KG1 (cell line): Measurements from ENCODE around the gene RNLS.

ENCODE experiments used
- DNase-seq: peaks from one replicate; lab custom pipeline; 2025; lab: John Stamatoyannopoulos, UW

RNLS gene

DNA sequence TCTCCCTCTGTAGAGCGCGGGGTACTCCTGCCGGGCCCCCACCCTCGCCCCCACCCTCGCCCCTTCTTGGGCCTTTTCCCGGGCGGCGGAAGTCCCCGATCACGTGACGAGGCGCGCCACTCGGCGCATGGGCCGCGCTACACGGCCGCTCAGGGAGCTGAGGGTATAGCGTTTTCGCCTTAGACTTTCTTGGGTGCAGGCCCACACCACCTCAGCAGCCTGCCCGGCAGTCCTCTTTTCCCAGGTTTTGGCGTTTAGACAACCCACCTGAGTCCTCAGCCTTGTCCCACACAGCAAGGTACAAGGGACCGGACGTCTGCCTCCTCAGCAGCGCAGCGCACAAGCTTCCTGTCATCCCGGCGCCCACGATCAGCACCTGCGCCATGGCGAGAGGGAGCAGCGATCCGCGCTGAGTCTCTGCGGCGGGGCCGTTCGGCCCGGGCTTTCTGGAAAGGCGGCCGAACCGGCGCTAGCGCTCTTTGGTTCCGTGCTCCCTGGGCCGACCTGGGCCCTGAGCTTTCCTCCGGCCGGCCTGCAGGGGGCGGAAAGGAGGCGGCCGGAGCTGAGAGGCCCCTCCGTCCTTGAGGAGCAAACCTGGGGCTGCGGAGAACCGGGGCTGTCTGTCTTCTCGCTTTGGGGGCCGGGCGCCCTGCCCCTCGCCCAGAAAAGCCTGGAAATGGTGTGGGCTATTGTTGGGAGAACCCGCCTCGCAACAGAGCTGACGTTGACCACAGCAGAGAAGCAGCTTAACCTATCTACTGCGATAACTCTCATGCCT, at the start of gene RNLS:
Gene RNLS, minus strand, starts transcription at position 513 of the 778 bp plus-strand sequence.
- no peak for DNase-seq

GRCh38 chr10:88624840-88625239, 41.7 kb upstream of the RNLS start:
- DNase-seq: no peak

DNA sequence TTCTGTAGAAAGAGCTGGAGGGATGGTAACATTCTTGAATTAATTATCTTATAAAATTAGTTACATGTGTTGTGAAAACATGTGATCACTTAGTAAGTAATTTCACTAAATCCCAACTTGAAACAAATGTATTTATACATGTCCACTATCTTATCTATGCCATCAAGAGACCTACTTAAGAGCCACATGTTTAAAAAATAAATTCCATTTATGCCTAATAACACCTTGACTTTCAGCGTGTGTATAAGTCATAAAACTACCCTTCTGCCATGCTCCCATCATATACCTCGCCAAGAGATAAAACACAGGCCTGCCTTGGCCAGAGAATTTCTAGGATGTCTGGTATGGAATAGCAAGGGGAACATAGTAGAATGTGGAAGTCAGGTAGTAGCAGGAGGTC, 40.7 kb upstream of the RNLS start:
- DNase-seq: no peak

GRCh38 chr10:88620441-88620840, 37.3 kb upstream of the RNLS start:
- no peak for DNase-seq

DNA sequence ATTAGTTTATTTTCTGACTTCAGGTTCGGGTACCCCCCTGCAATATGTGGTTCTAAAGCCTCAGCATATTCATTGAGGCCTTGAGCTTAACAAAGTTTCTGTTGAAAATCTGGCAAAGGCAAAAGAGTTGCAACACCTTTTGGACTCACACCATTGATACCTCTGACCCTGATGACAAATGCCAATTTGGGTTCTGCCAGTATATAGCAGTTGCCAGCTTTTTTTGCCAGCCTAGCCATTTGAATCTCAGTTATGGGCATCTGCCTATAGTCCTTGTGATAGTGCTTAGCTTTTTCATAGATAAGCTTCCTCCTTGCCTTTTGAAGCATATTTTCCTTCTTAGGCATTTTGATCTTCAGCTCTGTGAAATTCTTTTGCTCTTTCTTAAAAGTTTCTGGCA, 35.4 kb upstream of the RNLS start:
- no peak for DNase-seq

DNA sequence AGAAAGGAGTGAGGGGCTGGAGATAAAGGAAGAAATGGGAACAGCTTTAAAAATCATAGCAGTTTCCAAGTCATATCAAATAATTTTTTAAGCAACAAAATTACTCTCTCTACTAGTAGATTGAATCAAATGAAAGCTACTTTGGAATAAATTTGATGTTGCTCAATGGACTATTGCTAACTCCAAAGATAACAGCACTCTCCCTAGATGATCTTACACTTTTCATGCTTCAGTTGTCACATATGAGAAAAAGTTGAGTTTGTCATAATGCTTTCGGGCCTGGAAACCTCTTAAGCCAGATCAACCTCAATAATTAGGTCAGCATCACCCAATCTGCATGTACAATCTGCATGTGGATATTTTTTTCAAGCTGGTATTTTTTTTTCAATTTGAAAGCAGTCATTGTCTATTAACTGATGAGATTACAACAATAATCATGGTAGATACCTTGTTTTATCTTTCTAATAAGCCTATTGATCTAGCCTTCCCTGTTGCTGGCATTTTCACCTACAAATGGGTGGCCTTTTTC, 34.7 kb upstream of the RNLS start:
- no peak for DNase-seq

DNA sequence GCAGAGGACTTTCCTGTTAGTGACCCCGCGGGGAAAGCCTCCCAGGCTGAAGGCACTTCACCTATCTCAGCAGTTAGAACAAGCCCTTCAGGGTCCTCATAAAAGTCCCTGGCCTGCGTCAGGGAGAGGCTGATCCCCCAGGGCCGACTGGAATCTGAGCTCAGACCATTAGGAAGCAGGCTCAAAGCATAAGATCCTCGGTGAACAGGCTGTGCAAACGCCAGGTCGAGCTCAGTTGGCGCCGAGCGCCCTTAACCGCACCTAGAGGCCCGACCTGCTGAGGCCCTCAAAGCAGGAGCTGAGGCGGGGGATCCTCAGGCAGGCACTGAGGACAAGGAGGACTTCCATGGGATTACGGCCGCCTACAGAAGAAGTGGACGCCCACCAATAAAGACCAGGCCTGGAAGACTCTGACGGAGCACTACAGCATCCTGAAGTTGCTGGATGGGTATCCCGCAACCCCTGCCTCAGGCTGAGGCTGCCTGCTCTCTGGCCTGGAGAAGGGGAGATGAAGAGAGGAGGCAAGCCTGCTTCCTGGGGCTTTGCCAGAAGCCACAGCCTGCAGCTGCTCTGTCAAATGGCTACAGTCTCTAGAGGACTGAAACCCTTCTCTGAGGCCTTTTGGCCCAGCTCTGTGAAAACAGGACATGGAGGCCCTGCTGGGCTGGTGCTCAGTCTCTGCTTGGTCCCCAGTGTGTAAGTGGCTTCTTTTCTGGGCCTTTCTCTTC, 33.3 kb upstream of the RNLS start:
- DNase-seq: no peak

- DNase-seq: no peak
Measured at GRCh38 chr10:88608780-88609179, 25.7 kb upstream of the RNLS start.

- DNase-seq: no peak
Measured at GRCh38 chr10:88608052-88608732, 25.1 kb upstream of the RNLS start.

DNA sequence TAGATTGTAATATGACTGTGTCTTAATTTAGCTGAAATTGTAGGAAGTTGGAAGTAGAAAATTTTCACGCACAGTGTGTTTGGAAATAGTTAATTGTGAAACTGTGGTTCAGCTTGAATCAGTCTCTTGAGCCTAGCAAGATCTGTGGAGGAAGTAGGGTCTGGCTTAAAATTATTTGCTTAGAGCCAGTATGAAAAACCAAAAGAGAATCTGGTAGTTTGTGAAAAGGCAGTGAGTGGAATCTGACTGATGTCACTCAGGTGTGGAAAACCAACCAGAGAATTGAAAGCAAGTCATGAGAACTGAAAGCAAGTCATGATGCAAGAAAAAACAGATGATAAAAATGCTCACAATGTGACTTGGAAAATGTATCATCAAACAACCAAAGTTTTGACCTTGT, 14.9 kb upstream of the RNLS start:
- peak; percentile 14 for DNase-seq

DNA sequence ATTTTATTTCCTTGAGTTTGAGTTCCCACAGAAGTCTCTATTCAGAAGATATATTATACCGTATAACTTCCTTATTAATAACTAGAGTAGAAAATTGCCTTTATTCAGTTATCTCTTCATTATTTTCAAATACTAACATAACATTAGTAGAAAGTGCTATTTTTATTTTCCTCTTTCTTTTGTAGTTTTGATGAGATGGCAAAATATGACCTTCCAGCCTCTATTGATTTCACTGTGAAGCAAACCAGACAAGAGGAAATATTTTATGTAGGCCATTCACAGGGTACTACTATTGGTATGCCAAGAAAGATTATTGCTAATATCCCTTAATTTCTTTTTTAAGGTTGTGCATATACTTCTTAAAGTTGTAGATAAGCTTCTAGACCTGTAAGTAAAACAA, 11.4 kb upstream of the RNLS start:
- no peak for DNase-seq

DNA sequence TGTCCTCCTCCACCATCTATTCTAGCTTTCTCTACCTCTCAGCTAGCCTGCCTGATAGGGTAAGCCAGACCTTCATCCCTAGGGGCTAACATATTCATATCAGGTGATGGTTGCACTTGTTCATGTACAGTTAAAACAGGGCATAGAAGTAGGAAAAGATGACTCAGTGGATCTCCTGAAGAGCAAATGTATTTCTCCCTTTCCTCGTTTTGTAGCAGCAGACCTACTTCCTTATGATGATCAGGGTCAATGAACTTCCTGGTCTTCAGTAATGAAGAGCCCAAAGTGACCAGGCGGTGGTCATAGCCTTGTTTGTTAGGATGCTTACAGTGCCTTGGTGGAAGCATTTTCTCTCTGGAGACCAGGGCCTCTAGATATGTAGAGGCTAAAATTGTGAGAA, 9.8 kb upstream of the RNLS start:
- no peak for DNase-seq

- DNase-seq: no peak
Measured at GRCh38 chr10:88592381-88592780, 9.3 kb upstream of the RNLS start.

DNA sequence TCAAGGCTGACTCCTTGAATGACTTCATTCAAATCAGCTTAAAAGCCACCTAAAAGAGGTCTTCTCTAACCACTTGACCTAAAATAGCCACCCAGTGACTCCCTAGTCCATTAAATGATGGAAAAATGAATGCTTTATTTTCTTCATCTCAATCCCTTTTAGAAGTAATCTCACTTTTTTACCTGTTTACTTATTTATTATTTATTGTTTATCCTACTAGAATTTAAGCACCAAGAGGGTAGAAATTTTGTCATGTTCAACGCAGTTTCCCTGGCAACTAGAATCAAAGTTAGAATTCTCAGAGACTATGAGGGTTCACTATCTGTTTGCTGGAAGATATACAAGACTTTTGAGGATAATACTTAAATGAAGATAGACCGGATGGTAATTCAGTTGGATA, 3.3 kb upstream of the RNLS start, which contains the start of gene LIPJ:
Gene LIPJ, plus strand, starts transcription at position 301 of the 400 bp plus-strand sequence. CDS start 3,926 bp downstream, outside the sequence.
- DNase-seq: no peak

DNA sequence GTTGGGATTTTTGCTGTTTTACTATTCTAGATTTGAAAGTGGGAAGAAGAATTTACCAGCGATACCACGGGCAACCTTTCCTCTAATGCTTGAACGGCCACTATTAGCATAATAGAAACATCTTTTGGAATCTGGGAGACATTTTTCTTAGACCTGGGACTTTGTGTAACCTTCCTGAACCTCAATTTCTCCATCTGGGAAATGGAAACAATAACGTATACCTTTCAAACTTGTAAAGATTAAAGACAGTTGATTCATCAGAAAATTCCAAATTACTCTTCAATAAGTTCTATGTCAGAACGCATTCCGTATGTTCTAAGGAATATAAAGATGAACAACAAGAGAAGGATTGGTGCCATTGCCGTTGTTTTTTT, 453 bp upstream of the RNLS start:
- DNase-seq: no peak

DNA sequence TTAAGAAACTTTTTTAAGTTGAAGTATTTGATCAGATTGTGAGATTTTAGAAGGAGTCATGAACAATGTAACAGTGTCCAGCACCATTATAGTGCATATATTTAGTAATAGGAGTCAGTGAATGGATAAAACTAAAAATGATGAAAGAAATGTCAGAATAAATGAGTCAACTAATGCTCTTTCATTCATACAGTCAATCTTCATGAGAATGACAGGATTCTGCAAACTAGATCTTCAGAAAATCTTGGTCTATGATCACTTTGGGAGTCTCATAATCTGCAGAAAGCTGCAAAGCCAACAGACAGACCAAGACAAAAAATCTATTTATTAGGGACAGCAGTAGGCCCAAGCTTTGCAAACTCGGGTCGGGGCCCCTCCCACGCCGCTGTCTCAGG, 710 bp downstream of the RNLS start:
- DNase-seq: no peak

DNA sequence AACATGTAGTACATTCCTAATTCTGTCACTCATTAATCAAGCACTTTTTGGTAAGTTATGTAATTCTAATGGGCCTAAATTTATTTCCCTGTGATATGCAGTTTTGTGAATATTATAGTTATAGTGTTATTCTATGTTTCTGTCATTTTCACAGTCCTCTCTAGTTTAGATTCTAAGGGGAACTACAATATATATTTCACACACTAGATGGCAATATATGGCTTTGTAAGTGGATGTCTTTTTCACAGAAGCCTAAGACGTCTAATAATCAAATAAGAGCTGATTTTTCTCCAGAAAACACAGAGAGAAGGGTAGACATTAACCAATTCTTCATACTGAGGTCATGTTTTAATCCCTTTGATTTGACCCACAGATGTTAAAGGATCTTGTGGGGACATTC, 18.0 kb downstream of the RNLS start:
- DNase-seq: peak; percentile 12

DNA sequence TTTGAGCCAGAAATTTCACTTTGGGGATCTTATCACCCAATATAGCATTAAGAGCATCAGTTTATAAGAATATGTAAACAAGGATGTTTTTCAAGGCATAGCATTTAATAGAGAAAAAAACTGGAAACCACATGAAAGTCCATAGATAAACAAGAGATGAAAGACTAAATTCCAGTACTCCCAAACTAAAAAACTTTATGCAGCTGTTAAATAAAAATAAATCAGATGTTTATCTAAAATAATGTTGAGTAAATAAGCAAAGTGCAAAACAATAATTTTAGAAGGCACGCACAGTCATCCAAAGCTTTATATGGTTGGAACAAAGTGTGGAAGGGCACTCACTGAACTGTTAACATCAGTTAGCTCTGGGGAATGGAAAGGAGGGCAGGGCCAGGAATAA, 21.0 kb downstream of the RNLS start:
- no peak for DNase-seq

DNA sequence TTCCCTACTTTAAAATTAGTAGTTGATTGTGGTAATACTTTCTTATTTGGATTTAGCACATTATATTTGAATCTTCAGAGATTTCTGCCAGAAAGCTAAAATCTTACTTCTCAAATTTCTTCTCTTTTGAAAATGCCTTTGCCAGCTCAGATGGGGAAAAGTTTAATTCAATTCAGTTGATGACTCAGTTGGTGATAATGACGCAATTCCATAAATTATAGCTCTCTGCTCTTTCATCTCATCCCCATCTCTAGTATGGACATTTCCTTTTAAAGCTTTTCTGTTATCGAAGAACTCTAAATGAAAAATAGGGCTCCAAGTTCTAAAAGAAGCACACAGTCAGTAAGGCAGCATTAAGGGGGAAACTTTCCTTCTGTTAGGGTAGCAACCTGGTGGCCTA, 25.5 kb downstream of the RNLS start:
- no peak for DNase-seq

GRCh38 chr10:88557256-88557655, 25.9 kb downstream of the RNLS start:
- no peak for DNase-seq

GRCh38 chr10:88555190-88555908, 27.8 kb downstream of the RNLS start:
- DNase-seq: no peak

DNA sequence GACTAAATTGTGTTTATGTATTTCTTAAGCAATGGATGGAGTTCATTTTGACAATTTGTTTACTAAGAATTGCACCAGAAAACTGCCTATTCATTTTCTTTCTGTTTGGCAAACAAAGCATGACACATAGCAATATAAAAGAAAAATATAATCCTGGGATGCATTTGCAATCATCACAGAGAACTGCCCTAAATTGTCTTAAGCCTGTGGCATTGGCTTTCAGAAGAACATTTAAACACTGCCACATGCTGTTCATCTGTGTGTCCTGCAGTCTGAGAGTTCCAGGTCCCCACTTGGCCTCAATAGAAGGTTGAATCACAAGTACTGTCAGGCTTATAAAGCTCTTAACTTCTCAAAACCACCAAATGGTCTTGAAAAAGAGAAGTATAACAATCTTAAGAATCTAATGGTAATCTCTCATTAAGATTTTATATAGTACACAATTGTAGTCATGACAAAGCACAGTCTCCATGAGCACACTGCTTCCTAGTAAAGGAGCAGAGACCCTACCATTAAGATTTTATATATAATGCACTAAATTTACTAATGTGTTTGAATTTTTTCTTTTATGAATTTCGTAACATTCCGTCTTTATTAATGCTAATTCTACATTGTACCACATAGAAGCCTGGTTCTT, 29.9 kb downstream of the RNLS start:
- peak; percentile 64 for DNase-seq
